COLO668 (cell line): ENCODE data around the gene PI4K2A.

Experiments
- DNase-seq: peaks from one replicate; lab custom pipeline; 2025; ENCODE audit not compliant: unreplicated experiment; lab: John Stamatoyannopoulos, UW

The PI4K2A gene

GRCh38 chr10:97640174-97640867 is at the start of gene PI4K2A:
Gene PI4K2A, plus strand, starts transcription at chr10:97640671. Its CDS starts 72 bp downstream, at chr10:97640743.
- DNase-seq, result peak; percentile 96

DNA sequence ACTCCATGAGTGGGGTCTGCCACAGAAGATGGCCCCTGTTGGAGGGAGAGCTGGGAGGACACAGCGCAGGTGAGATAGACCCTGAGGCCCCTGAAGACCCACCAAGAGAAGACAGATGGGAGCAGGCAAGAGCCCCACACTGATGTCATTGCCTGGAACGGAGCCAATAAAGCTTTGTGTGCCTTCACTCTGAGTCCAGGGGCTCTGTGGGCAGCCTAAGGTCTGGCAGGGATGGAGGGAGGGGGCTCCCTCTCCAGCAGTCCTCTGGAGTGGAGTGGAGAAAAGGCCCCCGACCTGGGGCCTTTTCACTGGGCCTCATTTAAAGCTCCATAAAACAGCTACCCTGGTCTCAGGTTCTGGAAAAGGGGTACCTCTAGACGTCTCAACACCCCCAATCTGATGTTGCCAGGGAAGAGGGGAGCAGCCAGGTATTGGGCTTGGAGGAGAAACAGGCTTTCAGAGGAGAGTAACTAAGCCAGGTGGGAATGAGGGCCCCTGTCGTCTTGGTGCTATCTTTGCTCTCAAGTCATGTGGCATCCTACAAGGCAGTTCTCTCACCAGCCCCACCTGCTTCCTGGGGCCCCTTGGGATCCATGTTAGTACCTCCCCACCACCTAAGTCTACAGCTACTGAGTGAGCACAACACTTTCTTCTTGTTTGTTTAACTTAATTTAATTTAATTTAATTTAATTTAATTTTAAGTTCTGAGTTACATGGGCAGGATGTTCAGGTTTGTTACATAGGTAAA is 49.5 kb upstream of the PI4K2A start:
- DNase-seq, result peak; percentile 0

GRCh38 chr10:97593421-97593820 is 47.0 kb upstream of the PI4K2A start:
- DNase-seq, result no peak

- no peak for DNase-seq
These were observed 44.1 kb upstream of the PI4K2A start for GRCh38 chr10:97596101-97597082.

DNA sequence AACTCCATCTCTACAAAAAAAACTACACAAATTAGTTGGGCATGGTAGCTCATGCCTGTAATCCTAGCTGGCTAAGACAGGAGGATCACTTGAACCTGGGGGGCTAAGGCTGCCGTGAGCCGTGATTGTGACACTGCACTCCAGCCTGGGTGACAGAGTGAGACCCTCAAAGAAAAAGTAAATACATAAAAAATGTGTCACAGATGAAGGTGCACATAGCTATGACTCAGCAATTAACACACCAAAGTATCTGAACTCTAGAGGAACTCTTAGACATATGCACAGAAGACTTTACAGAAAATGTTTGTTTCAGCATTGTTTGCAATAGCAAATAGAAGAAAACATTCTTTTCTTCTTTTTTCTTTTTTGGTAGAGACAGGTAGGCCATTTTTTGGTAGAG is 42.7 kb upstream of the PI4K2A start:
- no peak for DNase-seq

- DNase-seq, result no peak
These were observed 41.8 kb upstream of the PI4K2A start for GRCh38 chr10:97598407-97599271.

- DNase-seq, result no peak
These were observed 41.2 kb upstream of the PI4K2A start for GRCh38 chr10:97599272-97599619.

GRCh38 chr10:97600616-97601015 is 39.9 kb upstream of the PI4K2A start:
- DNase-seq, result no peak

DNA sequence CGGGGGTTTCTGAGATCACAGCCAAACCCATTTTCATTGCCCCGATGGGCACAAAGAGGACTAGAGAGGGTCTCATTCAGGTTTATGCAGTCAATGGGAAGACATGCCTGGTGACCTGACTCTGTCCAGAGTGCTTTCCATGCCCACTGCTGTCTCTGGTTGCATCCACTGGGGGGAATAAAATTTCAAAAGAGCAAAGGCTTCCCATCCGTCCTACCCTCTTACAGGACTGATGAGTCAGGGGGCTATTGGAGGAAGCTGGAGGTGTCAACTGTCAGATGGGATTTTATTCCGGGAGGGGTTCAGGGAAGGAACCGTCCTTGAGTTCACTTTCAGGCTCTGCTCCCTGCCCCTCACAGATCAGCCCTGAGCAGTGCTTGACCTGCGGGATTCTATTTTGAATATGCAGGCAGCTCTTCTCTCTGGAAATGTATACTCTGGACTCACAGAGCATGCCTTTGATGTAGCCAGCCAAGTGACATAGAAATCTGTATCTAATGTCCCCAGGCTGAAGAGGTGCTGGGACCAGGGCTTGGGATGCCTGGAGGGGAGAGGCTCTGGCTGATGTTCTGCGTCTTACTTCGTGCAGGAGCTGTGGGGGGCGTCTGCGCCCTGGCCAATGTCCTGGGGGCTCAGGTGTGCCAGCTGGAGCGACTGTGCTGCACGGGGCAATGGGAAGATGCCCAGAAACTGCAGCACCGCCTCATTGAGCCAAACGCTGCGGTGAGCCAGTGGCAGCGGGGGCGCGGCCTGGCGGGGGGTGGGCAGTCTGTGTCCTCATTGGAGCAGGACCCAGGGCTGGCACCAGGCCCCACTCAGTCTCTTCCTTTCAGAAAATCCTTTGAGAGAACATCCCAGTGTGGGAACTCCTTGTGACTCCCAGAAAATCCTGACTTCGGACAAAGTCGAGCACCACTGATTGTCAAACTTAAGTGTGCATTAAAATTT is 38.9 kb upstream of the PI4K2A start:
- DNase-seq, result no peak

DNA sequence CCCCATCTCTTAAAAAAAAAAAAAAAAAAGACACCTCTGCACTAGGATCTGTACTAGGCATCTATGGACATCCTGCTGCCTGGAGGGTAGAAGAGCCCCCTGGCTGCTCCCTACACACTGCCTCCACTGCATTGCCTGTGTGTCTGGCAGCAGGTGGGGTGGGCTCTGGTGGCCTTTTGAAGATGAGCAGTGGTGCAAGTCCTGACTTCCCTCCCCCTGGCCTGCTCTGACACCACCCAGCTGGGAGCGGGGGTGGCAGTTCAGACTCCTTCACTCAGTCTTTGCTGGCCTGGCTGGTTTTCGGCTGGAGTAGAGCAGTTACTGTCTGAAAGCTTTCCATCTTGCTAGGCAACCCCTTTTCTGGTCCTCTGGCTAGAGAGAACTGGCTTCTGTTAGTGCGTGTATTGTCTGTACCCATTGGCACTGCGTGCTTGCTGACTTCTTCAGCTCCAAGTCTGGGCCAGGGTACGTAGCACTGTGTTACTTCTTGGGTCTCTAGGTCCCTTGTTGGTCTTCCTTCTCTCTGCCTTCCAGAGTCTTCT is 33.3 kb upstream of the PI4K2A start:
- no peak for DNase-seq

DNA sequence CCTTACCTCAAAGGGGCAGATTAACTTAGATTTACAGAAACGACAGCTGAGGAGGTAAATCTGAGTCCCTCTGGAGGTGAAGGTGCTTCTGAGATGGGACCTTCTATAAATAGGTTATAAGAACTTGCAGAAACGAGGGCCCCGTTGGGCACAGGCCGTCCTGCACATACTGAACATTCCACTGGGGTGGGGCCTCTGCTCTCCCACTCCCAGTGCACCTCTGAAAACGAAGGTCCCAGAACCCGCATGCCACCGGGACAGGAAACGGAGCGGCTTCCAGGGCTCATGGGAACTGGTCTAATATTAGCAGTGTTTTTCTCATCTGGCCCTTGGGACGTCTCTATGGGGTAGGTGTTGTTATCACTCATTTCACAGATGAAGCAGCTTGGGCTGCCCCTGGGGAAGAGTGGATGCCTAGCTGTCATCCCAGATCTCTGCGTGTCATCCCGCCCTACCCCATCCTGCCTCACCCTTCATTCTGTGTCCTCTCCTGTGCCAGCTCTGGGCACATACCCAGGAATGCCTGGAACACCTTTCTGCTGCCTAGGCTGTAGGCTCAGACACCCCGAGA is 31.4 kb upstream of the PI4K2A start:
- no peak for DNase-seq

GRCh38 chr10:97611473-97611872 is 29.0 kb upstream of the PI4K2A start:
- no peak for DNase-seq

DNA sequence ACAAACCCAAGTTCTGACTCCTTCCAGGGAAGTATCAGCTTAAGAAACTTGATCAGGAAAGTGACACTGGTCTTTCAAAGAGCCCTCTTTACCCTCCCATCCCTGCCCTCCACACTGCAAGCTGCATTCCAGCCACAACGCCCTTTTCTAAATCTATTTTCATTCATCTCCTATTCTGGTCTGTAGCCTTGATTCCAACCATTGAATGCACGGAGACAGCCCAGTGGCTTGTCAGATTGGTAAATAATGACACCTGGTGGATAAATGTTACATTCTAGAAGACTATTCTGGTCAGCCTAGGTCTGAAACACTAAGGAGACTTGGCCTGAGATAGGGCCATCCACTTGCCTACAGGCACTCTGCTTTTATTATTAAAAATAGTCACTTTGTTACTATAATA is 28.1 kb upstream of the PI4K2A start:
- peak; percentile 1 for DNase-seq

DNA sequence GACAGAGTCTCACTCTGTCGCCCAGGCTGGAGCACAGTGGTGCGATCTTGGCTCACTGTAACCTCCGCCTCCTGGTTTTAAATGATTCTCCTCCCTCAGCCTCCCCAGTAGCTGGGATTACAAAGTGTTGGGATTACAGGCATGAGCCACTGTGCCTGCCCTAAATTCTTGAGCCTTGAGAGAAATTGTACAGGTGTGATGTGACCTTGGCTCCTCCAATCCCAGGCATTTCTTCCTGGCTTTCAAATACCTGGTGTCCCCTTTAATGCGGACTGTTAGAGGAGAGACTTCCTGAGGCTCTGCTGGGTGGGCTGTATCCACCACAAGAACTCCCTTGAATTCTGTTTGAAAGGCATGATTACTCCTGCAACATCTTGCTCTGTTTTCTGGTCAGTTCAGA is 22.2 kb upstream of the PI4K2A start:
- DNase-seq, result no peak

DNA sequence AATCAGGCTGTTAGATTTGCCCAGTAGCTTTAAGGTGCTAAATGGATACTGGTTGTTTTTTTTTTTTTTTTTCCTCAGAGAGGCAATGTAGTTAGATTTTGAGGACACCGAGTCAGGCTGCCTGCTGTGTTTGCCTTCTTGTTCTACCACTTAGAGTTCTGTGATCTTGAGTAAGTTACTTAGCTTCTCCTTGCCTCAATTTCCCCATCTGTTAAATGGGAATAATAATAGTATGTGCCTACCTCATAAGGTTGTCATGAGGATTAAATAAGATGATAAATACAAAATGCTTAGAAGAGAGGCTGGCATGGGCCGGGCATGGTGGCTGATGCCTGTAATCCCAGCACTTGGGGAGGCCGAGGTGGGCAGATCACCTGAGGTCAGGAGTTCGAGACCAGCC is 21.7 kb upstream of the PI4K2A start:
- no peak for DNase-seq

DNA sequence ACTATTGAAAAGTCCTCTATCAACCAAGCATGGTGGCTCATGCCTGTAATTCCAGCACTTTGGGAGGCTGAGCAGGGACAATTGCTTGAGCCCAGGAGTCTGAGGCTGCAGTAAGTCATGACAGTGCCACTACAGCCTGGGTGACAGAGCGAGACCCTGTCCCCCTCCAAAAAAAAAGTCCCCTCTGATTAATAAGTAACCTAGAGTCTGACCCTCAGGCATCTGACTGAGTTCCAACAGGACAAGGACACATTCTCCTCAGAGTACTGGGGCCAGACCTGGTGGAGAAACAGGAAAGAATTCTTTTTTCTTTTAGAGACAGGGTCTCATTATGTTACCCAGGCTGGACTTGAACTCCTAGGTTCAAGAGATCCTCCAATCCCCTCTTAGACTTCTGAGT is 17.2 kb upstream of the PI4K2A start:
- no peak for DNase-seq

DNA sequence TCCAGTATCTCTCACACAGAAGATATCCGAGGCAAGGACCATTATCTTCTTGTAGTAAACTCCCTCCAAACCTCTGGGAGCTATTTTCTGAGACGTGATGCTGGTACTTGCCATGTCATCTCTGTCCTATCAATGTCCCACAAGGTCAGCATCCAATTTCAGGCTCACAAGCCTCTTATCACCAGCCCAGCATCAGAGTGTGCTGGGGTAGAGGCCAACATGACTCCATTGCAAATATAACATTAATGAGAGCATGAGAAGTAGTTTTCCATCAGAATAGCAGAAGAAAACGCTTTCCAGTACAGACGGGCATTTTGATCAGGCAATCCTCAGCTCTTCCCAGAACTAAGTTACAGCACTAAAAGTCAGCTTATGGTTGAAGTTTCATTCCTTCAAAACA is 12.7 kb upstream of the PI4K2A start:
- no peak for DNase-seq

DNA sequence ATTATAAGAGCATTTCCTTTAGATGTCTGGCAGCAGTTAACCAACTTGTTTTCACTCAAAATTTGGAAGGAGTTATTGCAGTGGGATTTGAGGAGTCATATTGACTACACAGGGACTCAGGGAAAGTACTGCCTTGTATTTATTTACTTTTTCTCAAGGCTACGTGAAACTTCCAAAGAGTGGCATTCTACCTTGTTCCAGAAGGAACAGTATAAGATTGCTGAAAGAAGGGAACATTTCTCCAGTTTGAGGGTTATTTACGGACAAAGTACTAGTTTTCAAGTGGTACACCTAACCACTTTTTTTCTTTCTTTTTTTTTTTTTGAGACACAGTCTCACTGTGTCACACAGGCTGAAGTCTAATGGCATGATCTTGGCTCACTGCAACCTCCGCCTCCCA is 12.2 kb upstream of the PI4K2A start:
- no peak for DNase-seq

- no peak for DNase-seq
These were observed 11.2 kb upstream of the PI4K2A start for GRCh38 chr10:97629289-97629688.
